Ishikawa (cell line): ENCODE data around the gene DBN1.

Experiments used
- CEBPB ChIP-seq: IDR thresholded peaks from 2 replicates; pipeline ENCODE4 v1.6.1; 2012
- CREB1 ChIP-seq: IDR thresholded peaks from 2 replicates; pipeline ENCODE4 v1.6.1; 2012; ENCODE audit warnings: low read depth
- EGR1 ChIP-seq: IDR thresholded peaks from 2 replicates; pipeline ENCODE4 v1.6.1; 2012
- EP300 ChIP-seq: IDR thresholded peaks from 2 replicates; pipeline ENCODE4 v1.6.1; 2012; ENCODE audit warnings: borderline replicate concordance
- FOXM1 ChIP-seq: IDR thresholded peaks from 2 replicates; pipeline ENCODE4 v1.6.1; 2012; ENCODE audit warnings: low read depth, borderline replicate concordance
- NFIC ChIP-seq: IDR thresholded peaks from 2 replicates; pipeline ENCODE4 v1.6.1; 2012
- RAD21 ChIP-seq: IDR thresholded peaks from 2 replicates; pipeline ENCODE4 v1.6.1; 2012; ENCODE audit warnings: low read depth
- TAF1 ChIP-seq: IDR thresholded peaks from 2 replicates; pipeline ENCODE4 v1.6.1; 2012; ENCODE audit warnings: low read depth, mild to moderate bottlenecking
- TCF12 ChIP-seq: IDR thresholded peaks from 2 replicates; pipeline ENCODE4 v1.6.1; 2012; ENCODE audit warnings: low read depth
- TEAD4 ChIP-seq: IDR thresholded peaks from 2 replicates; pipeline ENCODE4 v1.6.1; 2012
- YY1 ChIP-seq: IDR thresholded peaks from 2 replicates; pipeline ENCODE4 v1.6.1; 2012; ENCODE audit warnings: low read depth
- ZBTB7A ChIP-seq: IDR thresholded peaks from 2 replicates; pipeline ENCODE4 v1.6.1; 2012; ENCODE audit warnings: low read depth
- TF ChIP-seq, protein P1 (sequence below): IDR thresholded peaks from 2 replicates; pipeline ENCODE4 v1.6.1; 2012
- TF ChIP-seq, protein P2 (sequence below): IDR thresholded peaks from 2 replicates; pipeline ENCODE4 v1.6.1; 2012
- TF ChIP-seq, protein P3 (sequence below): IDR thresholded peaks from 2 replicates; pipeline ENCODE4 v1.6.1; 2012; ENCODE audit warnings: low read depth, mild to moderate bottlenecking

DBN1 gene

DNA sequence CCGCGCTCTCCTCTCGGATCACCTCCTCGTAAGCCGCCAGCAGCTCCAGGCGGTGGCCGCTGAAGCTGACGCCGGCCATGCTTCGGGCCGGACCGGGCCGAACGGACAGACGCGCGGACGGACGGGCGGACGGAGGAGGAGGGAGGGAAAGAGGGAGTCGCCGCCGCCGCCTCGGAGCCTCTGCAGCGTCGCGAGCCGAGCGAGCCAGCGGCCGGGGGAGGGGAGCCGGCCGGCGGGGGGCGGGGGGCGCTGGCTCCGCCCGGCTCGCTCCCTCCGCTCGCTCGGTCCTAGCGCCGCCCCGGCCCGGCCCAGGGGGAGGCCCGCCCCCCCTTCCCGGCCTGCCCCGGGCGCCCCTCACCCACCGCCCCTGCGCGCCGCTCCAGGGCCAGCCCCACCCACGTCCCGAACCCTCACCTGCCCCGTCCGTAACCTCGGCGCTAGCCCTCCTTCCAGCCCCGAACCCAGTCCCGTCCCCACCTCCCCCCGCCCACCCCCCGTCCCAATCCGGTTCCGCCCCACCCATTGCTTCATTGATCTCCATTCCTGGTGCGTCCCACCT lies at the start of gene DBN1:
DBN1 (minus strand) TSS at position 192 of the 559 bp plus-strand sequence; CDS start at position 79, 113 bp downstream.
- TF ChIP-seq EP300 = 0 out of 2 replicates have a peak, but pooled peaks have one; percentile 14
- TF ChIP-seq CREB1 = no peak
- 0 out of 2 replicates have a peak, but pooled peaks have one; percentile 31 for TF ChIP-seq YY1
- TF ChIP-seq ZBTB7A = peak; percentile 62

DNA sequence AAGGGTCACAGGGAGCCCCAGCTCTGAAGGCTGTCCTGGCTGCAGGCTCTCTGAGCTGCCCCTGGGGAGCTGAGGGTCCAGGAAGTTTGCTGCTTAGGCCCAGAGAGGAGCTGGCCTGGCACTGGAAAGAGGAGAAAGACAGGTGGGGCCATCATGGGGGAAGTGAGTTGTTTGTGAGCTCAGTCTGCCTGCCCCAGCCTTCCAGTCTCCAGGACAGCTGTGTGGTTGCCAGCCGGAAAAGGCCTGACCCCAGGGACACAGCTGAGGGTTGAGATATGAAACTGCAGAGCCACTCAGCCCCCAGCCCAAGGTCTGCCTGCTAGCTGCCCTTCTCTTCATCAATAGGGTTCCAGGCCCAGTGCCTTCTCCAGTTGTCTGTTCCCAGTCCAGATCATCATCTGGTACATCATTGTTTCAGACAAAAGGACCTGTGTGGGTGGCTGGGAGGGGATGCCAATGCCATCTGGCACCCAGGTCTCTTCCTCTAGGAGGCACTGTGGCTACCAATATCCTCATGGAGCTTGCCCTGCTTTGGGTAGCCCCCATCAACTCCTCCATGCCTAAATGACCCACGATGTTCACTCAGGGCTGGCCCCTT lies 47.6 kb upstream of the DBN1 start:
- TF ChIP-seq NFIC (no peak), EP300 (no peak), CEBPB (no peak), FOXM1 (no peak)
- TF ChIP-seq, protein P1, sequence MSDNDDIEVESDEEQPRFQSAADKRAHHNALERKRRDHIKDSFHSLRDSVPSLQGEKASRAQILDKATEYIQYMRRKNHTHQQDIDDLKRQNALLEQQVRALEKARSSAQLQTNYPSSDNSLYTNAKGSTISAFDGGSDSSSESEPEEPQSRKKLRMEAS = no peak
- TF ChIP-seq, protein P2, sequence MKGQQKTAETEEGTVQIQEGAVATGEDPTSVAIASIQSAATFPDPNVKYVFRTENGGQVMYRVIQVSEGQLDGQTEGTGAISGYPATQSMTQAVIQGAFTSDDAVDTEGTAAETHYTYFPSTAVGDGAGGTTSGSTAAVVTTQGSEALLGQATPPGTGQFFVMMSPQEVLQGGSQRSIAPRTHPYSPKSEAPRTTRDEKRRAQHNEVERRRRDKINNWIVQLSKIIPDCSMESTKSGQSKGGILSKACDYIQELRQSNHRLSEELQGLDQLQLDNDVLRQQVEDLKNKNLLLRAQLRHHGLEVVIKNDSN = no peak

DNA sequence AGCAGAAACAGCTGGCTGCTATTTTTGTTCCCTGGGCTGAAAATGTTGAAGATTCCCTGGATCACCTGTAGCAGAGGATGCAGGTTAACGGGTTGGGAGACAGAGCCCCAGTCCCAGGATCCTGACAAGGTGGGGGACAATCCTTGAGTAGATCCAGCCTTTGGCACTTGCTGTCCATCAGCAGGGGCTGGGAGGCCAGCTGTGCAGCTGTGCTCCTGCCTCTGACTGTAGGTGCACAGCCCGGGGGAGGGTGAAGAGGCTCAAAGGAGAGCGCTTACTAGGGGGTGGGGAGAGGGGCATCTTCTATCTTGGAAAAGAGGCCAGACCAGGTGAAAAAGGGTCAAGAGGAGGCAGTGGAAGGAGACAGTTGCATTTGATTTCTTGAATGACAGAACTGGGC lies 46.8 kb upstream of the DBN1 start:
- no peak for TF ChIP-seq TEAD4
- TF ChIP-seq, protein P1 = no peak
- no peak for TF ChIP-seq CEBPB

DNA sequence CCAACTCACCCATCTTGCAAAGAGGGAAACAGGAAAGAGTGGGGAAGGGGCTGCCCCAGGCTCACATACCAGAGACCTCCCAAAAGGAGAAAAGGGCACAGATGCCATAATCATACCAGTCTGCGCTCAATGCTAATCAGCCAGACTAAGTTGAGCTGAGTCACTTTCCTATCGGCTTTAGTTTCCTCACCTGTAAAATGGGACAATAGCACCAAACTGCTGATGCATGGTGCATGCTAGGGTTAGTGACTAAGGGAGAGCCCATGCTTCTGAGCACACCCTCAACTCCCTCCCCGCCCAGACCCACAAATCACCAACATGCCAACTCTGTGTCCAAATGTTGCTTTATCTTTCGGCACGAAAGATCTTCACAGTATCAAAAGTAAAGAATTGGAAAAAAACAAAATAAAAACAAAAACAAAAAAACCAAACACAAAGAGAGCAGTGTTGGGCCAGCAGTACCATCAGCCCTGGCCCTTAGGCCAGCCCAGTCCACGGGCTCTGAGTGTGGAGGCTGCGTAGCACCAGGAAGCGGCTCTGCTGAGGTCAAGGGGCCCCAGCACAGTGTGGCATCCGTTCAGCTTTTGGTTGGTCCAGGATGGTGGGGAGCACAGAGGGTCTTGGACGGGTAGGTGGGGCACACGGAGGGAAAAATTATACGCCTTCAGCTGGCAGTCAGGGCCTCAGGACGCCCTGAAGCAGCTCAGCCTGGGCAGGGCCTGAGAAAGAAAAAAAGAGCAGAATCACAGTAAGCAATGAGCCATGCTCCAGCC lies 46.2 kb upstream of the DBN1 start:
- TF ChIP-seq TEAD4 (no peak), ZBTB7A (no peak)

DNA sequence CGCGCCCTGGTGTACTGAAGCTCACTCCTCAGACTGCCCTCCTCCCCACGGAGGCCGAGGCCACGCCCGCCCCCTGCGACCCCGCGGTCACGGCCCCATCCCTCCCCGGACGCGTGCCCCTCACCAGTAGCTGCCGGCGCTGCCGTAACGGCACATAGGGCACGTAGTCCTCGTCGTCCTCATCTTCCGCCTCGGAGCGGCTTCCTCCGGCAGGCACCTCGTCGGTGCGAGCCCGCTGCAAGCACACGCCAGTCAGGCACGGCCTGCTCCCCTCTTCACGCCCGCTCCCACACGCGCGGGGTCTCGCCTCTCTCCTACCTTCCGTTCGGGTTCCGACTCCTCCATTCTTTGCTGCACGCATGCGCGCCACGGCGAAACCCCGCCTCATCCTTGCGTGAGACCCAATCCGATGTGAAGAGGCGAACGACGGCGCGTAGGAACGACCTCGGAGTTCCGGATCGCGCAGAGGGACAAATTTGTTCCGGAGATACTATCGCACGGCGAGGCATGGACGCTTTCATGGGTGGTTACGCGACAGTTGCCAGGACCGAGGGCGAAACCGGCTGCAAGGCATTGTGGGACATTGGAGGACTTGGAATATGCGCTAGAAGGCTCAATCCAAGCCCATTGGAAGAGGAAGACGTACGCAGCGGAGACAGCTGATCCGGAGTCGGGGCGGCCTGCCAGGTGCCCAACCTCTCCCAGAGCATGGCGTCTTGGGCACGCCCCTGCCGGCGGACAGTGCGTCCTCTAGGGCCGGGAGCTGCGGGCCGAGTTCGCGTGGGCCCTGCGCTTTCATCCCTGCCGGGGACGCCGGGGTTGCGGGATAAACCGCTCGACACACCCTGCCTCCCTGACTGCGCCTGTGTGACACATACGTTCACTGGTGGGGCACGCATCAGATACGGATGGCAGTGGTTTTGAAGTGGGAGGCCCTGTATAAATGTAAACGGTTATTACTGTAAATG lies 43.5 kb upstream of the DBN1 start, which contains the start of gene DDX41:
DDX41 (minus strand) TSS at position 361 of the 968 bp plus-strand sequence; CDS start at position 345, 16 bp downstream.
- no peak; the same call in 1 of the 2 replicates for TF ChIP-seq FOXM1
- TF ChIP-seq CREB1 = peak; percentile 74
- TF ChIP-seq, protein P3, sequence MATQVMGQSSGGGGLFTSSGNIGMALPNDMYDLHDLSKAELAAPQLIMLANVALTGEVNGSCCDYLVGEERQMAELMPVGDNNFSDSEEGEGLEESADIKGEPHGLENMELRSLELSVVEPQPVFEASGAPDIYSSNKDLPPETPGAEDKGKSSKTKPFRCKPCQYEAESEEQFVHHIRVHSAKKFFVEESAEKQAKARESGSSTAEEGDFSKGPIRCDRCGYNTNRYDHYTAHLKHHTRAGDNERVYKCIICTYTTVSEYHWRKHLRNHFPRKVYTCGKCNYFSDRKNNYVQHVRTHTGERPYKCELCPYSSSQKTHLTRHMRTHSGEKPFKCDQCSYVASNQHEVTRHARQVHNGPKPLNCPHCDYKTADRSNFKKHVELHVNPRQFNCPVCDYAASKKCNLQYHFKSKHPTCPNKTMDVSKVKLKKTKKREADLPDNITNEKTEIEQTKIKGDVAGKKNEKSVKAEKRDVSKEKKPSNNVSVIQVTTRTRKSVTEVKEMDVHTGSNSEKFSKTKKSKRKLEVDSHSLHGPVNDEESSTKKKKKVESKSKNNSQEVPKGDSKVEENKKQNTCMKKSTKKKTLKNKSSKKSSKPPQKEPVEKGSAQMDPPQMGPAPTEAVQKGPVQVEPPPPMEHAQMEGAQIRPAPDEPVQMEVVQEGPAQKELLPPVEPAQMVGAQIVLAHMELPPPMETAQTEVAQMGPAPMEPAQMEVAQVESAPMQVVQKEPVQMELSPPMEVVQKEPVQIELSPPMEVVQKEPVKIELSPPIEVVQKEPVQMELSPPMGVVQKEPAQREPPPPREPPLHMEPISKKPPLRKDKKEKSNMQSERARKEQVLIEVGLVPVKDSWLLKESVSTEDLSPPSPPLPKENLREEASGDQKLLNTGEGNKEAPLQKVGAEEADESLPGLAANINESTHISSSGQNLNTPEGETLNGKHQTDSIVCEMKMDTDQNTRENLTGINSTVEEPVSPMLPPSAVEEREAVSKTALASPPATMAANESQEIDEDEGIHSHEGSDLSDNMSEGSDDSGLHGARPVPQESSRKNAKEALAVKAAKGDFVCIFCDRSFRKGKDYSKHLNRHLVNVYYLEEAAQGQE = no peak
- no peak; the same call in 1 of the 2 replicates for TF ChIP-seq TEAD4
- TF ChIP-seq, protein P1 = peak; percentile 88
- TF ChIP-seq YY1 = peak; percentile 85
- TF ChIP-seq, protein P2 = 0 out of 2 replicates have a peak, but pooled peaks have one; percentile 48
- no peak for TF ChIP-seq RAD21
- TF ChIP-seq TCF12 = peak; percentile 64; the same call in 1 of the 2 replicates
- TF ChIP-seq CEBPB = no peak
- TF ChIP-seq ZBTB7A = 0 out of 2 replicates have a peak, but pooled peaks have one; percentile 70
- peak; percentile 21; the same call in 1 of the 2 replicates for TF ChIP-seq EP300
- TF ChIP-seq TAF1 = peak; percentile 87; the same call in 1 of the 2 replicates
- peak; percentile 73 for TF ChIP-seq NFIC

DNA sequence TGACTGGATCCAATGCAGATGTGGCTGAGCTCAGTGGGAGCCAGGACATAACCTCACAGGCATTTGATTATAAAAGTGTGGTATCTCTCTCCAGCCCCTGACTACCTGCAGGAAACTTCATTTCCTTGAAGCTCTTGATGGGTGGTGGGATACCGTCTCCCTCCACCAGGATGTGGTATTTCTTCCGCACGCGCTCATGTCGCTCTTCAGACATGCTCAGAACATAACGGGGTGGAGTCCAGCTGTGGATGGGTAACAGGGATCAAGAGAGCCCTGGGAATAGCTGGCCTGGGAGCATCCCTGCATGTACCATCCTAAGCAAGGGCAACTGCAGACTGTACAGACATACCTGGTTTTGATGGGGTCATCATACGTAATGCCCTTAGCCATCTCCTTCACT lies 42.1 kb upstream of the DBN1 start:
- TF ChIP-seq FOXM1 (no peak), CEBPB (no peak), EP300 (no peak), ZBTB7A (no peak), RAD21 (no peak), TAF1 (no peak), YY1 (no peak), CREB1 (no peak), TEAD4 (no peak), EGR1 (no peak), TCF12 (no peak)
- TF ChIP-seq, protein P1 = no peak
- TF ChIP-seq, protein P2 = no peak
- TF ChIP-seq, protein P3 = no peak
